NCI-H526 treated with DMSO at 0.1 percent for 48 hours (cell line): ENCODE measurements around the gene PXMP2.
"Not testable (repeated sequence)": the region's sequence is repeated elsewhere in the genome, so short reads cannot be mapped to it uniquely, and the experiment has no call there.

Experiments
- DNase-seq: peaks from one replicate; lab custom pipeline; 2025; lab: John Stamatoyannopoulos, UW

Gene PXMP2

DNA sequence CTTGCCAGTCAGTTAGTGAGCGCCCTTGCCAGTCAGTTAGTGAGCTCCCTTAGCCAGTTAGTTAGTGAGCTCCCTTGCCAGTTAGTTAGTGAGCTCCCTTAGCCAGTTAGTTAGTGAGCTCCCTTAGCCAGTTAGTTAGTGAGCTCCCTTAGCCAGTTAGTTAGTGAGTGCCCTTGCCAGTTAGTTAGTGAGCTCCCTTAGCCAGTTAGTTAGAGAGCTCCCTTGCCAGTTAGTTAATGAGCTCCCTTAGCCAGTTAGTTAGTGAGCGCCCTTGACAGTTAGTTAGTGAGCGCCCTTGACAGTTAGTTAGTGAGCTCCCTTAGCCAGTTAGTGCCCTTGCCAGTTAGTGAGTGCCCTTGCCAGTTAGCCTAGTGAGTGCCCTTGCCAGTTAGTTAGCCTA is 7.5 kb downstream of the PXMP2 start:
- not testable (repeated sequence) for DNase-seq

DNA sequence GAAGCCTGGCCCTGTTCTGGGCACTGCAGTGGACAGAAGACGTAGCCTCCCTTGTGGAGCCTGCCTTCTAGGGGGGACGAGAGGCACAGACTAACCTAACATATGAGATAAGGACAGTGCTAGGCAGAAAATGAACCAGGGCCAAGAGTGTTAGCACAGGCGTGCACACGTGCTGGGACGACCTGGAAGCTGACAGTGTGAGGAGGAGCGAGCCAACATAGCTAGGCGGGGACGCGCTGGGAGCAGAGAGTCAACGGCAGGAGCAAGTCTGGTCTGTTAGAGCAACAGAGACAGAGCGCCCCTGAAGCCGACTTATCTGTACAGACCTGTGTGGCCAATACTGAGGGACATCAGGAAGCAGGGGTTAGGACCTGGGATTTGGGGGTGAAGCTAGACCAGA is 8.0 kb downstream of the PXMP2 start:
- DNase-seq, result no peak

DNA sequence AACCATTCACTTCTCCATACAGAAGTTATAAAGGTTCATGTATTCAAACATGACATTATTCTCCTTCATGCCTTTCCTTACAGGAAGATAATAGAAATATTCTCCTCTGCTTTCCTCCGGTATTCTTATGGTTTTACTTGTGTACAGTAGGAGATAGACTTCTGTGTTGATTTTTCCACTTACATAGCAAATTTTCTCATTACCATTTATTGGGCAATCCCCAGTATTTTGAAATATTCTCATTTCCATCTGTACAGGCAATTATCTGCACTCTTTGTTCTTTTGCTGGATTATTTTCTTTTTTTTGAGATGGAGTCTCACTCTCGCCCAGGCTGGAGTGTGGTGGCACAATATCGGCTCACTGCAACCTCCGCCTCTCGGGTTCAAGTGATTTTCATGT is 11.0 kb downstream of the PXMP2 start:
- DNase-seq, result no peak

DNA sequence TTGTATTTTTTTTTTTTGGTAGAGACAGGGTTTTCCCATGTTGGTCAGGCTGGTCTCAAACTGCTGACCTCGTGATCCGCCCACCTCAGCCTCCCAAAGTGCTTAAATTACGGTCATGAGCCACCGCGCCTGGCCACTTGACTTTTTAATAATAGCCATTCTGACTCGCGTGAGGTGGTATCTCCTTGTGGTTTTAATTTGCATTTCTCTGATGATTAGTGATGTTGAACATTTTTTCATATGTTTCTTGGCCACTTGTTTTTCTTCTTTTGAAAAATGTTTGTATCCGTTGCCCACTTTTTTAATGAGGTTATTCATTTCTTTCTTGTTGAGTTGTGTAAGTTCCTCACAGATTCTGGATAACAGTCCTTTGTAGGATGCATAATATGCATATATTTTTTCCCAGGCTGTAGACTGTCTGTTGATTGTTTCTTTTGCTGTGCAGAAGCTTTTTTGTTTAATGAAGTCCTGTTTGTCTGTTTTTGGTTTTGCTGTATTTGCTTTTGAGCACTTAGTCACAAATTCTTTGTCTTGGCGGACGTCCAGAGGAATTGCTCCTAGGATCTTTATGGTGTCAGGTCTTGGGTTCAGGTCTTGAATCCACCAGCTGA is 12.9 kb downstream of the PXMP2 start:
- DNase-seq, result no peak

DNA sequence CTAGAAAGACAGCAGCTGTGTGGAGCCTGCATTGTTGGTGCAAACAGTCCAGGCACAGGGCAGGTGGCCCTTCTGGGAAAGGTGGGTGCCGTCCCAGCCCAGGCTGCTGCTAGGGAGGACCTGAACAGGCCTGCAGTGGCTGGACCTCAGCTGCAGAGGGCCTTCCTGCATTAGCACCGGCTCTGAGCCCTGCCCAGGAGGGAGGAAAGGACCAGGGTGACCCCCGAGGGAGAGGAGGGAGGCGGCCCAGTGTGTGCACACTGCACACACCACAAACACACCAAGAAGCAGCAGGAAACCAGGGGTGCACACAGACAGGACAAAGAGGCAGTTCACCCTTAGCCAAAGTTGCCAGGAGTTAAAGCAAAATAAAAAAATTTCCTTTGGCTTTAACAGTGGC is 15.3 kb downstream of the PXMP2 start:
- no peak for DNase-seq

DNA sequence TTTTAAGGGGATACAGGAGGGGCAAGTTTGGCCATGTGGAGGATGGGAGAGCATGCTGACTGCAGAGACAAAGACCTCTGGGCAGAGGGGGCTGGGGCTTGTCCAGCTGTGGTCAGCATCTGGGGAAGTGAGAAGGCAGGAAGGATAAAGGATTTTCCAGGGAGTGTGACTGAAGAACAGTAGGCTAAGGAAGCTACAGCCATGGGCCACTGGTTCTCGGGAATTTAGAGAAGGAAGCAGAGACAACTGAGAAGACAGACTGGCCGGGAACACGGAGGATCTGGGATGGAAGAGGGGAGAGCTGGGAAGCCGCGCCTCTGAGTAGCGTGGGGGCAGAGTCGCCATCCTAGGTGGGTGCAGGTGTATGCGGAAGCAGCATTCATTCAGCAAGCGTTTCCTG is 16.3 kb downstream of the PXMP2 start:
- no peak for DNase-seq

DNA sequence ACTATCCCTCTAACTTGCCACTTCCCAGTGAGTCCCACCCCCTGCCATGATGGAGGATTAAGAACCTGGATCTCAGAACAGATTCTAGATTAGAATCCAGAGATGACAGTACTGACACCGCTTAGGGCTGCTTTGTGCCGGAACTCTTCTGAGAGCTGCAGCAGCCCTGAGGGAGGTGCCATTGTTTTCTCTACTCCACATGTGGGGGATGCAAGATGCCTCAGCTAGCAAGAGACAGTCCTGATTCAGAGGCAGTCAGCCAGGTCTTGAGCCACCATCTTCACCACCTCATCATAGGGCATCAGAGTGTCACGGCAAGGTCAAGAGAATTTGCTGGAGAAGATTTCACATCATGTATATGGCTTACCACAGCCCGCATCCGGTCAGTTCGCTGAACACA is 19.9 kb downstream of the PXMP2 start:
- no peak for DNase-seq

DNA sequence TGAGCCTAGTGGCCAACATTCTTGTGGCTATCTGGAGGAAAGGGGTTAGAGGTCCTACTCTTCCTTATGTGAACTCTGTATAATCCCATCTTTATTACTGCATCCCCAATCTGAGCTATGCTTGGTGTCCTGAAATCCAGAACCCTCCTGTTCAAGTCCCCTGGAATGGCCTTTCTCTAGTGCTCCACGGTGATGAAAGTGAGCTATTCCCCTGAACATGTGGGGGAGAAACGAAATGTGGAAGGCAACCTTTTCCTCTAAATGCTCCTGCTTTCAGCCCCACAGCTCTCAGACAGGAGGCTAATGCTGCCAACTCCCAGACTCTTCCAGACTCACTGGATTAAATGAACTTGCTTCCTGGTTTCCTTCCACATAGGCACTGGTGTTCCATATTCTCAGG is 20.8 kb downstream of the PXMP2 start:
- no peak for DNase-seq

DNA sequence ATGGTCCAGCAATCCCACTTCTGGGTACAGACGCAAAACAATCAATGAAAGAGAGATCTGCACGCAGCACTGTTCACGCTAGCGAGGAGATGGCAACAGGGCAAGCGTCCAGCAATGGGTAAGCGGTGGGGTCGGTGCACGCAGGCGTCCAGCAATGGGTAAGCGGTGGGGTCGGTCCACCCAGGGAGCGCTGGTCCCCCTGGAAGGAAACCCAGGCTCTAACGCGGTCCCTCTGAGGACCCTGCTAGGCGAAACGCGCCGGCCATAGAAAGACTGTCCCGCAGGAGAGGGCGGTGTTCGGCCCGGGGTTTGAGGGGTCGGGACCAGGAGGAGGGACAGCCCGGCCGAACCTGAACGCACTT is 22.6 kb downstream of the PXMP2 start:
- no peak for DNase-seq

DNA sequence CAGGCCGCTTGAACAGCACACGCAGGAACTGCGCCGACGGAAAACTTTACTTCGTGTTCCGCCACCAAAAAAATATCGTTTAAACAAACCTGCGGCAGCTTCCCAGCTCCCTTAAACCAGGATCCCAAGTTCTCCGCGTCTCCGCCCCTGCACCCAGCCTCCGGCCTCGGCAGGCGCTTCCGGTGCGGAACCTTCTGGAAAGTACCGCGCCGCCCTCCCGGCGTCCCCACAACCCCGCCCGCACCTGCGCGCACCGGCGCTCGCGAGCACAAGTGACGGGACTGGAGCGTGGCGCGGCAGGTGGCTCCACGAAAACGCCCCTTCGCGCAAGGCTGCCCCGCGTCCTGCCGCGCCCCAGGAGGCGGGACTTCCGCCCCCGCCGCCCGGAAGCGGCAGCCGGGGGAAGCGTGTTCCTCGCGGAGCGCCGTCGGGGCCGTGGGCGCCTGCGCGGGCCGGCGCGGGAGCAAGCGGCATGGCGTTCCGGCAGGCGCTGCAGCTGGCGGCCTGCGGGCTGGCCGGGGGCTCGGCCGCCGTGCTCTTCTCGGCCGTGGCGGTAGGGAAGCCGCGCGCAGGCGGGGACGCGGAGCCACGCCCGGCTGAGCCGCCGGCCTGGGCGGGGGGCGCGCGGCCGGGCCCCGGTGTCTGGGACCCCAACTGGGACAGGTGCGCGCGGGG is 23.2 kb downstream of the PXMP2 start, which contains the start of gene PGAM5:
TSS of gene PGAM5 (plus strand) at position 438 of the 675 bp plus-strand sequence. CDS start at position 473, 35 bp downstream.
- DNase-seq, result peak; percentile 59

DNA sequence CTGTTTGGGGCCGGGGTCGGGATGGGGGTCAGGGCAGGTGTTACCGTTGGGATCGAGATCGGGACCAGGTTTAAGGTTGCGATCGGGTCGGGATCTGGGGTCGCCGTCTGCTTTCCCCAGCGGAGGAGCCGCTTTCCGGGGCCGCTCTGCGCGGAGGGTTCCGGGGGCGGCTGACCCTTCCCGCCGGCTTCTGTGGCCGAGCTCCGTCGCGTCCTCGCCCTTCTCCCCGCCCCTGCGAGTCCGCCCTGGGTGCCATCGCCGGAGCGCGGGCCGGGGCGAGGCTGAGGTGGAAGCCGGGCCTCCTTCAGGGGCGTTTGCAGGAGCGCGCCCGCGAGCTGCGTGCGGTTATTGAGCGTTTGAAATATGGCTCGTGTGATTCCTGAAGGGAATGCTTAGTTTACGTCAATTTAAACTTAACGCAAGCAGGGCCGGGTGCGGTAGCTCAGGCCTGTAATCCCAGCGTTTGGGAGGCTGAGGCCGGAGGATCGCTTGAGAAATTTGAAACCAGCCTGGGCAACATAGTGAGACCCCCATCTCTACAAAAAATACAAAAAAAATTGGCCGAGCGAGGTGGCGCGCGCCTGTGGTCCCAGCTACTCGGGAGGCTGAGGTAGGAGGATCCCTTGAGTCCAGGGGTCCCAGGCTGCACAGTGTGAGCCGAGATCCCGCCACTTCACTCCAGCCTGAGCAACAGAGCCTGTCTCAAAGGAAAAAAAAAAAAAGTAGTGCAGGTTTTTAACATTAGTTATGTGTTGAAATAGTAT is 23.9 kb downstream of the PXMP2 start:
- no peak for DNase-seq

DNA sequence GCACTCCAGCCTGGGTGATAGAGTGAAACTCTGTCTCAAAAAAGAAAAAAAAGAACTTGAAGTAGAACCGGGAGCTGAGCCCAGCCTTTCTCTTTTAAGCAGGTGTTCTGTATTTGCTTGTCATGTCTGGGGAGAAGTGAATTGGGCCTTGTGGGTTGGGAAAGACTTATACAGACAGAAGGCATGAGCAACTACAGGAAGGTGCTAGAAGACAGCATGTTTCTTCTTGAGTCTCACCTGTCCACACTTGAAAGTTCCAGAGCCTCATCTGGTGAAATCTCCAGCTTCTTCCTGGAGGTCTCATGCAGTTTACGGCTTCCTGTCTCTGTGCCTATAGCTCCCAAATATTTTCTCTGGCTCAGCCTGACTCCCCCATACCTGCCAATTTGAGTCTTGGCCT is 25.7 kb downstream of the PXMP2 start:
- no peak for DNase-seq

DNA sequence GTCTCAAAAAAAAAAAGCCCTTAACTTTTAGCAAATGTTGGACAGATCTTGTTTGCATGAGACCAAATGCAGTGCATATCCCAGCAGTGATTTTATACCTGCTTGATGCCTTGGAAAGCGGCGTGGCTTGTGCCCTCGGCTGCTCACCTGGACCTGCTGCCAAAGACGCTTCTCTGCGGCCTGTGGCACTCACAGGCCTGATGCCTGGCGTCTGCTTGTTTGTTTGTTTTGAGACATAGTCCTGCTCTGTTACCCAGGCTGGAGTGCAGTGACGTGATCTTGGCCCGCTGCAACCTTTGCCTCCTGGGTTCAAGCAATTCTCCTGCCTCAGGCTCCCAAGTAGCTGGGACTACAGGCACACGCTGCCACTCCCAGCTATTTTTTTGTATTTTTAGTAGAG is 28.5 kb downstream of the PXMP2 start:
- no peak for DNase-seq

DNA sequence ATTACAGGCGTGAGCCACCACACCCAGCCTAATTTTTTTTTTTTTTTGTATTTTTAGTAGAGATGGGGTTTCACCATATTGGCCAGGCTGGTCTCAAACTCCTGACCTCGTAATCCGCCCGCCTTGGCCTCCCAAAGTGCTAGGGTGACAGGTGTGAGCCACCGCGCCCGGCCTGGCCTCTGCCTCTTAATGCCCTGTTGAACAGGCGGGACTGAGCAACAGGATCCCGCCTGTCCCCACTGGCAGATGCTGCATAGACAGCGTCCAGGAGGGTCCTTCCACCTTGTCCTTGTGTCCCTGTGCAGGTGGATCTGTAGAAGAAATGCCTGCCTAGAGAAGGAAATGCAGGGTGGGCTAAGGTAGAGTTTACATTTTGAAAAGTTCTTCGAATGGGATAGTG is 29.0 kb downstream of the PXMP2 start:
- DNase-seq, result no peak

DNA sequence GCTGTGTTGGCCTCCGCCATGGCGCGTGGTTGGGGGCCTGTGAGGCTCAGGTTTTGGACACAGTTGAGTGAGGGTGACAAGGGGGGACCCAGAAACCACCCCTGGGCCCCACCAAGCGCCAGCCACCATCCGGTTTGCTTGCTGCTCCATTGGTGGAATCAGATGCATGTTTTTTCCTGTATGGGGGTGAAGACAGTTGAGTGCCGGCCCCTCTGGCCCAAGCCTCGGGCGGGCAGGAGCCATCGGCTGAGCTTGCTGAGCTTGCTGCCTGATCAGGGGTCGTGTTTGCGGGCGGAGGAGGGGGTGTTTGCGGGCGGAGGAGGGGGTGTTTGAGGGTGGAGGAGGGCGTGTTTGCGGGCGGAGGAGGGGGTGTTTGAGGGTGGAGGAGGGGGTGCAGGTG is 29.6 kb downstream of the PXMP2 start:
- no peak for DNase-seq

DNA sequence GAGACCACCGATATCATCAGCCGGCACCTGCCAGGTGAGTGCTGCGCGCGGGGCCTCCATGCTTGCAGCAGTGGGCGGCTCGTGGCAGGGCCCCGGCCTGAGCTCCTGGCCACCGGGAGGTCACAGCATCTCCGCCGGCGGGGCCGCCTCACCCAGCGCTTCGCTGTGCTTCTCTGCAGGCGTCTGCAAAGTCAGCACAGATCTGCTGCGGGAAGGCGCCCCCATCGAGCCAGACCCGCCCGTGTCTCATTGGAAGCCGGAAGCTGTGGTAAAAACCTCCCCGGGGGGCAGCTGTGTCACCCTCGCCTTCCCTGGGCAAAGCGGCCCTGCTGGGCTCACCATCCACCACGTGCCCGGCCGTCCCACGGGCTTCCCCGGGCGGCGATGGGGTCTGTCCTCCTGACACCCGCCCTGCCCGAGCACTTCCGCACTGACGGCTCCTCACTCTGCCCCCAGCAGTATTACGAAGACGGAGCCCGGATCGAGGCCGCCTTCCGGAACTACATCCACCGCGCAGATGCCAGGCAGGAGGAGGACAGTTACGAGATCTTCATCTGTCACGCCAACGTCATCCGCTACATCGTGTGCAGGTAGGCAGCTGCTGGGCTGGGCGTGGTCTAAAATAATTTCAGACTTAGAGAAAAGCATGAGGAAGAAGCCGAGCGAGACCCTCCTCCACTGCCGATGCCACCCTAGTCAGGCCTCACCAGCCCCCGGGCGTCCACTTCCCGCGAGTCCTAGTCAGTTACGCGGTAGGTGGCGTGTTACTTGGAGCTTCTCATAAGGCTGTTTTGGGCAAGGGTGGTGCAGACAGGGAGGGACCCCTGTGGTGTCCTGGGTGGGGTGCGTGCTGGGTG is 30.4 kb downstream of the PXMP2 start:
- no peak for DNase-seq

DNA sequence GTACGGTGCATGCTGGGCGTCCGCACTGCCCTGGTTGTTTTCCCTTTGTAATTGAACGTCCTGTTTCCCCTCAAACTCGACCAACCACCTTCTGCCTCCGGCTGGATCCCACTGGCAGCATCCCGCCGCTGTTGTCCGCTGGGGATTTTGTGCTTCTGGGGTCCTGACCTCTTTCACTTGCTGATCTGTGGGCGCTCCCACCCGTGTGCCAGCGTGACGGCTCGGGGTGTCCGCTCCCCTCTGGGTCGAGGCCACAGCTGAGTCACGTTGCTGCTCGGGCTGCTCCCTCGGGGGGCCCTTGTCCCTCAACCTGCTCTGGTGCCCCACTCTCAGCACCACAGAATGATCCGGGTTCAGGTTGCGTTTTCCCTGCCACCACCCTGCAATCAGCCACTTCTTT is 31.3 kb downstream of the PXMP2 start:
- DNase-seq, result no peak

DNA sequence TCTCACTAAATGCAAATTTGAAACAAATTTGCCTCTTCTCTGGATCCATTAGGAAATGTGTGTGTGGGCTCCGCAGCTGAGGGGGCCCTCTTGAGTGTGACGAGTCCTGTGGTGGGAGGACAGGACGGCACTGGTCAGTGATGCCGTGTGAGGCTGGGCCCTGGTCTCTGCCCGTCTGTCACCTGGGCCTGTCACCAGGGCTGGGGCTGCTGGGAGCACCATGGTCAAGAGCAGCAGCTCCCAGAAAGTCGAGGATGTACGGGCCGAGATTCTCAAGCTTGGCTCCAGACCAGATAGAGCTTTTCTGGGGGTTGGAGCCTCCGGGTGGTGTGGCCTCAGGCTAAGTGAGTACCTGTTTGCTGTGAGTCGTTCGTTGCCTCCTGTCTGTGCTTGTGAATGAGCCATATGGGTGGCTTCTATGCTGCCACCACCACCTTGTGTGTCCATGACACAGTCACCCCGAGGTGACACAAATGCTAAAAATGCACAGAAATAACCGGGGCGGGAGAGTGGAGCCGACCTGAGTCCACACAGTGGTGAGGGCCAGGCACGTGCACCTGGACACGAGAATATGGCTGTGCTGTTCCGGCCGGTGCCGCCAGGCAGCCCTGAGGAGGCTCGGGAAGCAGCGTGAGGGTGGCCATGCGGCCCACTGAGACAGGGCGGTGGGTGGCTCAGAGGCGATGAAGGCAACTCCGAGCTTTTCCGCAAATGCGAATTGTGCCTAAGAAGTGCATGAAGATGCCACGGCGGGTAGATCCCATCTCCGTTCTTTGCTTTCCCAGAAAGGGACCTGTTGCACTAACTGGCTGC is 32.0 kb downstream of the PXMP2 start:
- DNase-seq, result peak; percentile 67

DNA sequence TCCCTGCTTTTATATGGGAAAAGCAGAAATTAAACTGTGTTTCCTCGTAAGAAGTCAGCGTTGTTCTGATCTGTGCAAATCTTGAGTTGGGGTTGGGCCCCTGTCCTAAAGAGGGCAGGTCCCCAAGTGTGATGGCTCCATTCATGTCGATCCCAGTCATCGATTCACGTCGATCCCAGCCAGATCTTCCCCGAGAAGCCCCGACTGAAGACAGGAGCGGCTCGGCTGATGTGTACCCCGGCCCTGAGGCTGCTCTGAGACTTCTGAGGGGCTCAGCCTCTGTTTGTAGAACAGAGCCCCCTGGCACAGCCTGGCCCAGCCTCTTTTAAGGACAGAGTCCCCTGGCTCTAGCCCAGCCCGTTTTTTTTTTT is 32.6 kb downstream of the PXMP2 start:
- DNase-seq, result no peak

DNA sequence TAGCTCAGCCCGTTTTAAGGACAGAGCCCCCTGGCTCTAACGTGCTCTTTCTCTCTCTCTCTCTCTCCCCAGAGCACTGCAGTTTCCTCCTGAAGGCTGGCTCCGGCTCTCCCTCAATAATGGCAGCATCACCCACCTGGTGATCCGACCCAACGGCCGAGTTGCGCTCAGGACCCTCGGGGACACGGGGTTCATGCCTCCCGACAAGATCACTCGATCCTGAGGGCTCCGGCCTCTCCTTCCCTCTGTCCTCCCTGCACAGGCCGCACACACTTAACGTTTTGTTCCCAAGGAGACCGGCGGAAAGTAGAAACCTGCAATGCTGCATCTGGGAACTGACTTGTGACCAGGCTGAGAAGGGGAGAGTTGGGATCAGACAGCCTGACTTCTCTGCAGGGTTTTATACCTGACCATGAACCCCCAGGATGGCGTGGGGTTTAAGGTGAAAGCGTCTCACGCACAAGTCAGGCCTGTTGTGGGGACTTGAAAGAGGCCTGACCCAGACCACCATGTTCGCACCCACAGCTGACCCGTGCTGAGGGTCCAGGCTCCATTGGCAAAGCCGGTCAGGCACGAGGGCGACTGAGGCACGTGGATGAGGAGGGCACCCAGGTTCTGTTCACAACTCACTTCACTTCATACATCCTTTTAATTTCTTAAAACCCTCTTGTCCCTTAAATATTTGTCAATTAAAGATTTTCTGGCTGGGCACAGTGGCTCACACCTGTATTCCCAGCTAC is 33.4 kb downstream of the PXMP2 start:
- DNase-seq, result no peak
